GM15510 (cell line): ENCODE measurements around the gene TMEM87A.

Source experiments
- POLR2A ChIP-seq: IDR thresholded peaks from 3 replicates; pipeline ENCODE4 v1.6.1; 2011; ENCODE audit warnings: borderline replicate concordance; ENCODE audit not compliant: insufficient read length; ENCODE audit errors: extremely low read depth

The TMEM87A gene

DNA sequence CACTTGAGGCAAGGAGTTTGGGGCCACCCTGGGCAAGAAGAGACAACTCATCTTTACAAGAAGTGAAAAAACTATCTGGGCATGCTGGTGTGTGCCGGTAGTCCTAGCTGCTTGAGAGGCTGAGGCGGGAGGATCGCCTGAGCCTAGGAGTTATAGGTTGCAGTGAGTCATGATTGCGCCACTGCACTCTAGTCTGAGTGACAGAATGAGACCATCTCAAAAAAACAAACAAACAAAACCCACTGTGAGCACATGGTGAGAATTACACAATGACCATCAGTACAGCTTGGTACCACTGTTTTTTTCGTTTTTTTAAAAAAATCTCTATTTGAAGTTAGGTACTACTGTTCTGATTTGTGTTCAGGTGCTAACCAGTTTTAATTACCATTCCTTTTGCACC, 78.7 kb downstream of the TMEM87A start:
- TF ChIP-seq POLR2A, result no peak

DNA sequence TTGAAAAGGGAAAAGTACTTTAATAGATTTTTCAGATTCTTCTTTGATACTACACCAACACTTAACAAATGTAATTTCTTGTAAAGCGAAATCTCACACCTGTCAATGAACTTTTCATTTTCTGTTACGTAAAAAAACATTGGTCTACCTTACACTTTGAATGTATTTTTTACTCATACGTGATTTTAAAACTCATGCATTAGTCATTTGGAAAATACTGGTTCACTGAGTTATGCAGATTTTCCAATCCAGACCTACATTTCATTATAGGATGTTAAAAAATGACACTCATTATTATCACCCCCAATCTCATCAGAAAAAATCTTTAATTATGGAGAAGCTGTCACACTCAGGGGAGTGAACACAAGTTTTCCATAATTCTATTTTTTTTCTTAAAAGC, 79.8 kb downstream of the TMEM87A start:
- no peak for TF ChIP-seq POLR2A

DNA sequence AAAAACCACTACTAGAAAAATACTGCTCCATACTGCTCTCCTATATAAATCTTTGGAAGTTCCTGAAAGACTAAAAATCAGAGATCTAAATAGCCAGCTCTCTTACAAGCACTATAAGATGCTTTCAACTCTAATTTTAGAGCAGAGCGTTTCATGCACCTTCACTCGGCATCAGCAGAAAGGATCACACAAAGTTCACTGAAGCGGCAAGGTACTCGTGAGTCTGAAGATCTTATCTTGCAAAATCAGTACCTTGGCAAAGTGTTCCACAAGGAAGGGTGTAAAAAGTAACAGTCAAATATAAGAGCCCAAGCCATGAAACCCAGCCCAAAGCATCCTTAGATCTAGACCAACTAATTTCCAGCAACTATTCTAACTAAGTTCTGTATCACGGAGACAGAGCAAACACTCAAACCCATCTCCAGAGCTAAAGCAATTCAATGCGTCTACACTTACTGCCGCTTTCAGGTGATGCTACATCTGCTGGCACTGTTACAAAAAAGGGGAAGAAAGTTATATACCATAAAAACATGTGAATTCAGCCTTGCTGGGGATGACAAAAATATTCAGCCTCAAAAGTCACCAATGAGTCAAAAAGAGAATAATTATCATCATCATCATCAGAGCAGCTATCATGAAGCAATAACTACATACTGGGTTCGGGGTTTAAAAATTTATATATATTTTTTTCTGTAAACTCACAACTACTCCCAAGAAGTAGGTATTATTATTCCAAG, 81.5 kb downstream of the TMEM87A start:
- no peak for TF ChIP-seq POLR2A

DNA sequence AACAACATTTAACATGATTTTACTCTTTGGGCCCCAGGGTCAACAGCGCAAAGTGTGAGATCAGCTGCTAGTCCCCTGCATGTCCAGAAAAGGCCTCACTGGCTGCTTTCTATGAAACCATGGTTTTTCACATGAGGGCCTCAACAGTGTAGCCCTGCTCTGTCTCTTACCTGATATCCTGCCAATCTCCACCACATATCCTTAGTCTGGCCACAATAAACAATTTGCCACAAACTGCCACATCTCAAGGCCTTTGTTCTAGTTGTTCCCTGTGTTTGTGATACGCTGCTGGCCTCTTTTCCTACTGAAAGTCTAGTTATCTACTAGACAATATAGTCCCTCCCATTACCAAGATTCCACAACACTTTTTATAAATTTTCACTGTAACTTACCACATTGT, 82.9 kb downstream of the TMEM87A start:
- no peak for TF ChIP-seq POLR2A

DNA sequence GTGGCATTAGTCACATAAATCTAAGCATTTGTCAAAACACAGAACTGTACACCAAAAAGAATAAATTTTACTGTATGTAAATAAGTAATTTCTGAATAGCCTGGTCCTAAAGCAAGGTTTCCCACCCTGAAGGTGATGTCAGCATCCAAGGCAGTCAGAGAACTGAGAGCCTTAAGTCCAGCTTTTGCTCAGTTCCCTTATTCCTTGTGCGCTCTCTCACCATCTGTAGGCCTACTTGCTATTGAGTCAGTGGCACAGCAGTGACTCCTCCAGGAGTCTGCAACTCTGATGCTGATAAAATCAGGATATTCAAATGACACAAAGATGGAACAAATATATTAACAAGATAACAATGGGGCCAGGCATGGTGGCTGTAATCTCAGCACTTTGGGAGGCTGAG, 87.4 kb downstream of the TMEM87A start:
- TF ChIP-seq POLR2A, result no peak

DNA sequence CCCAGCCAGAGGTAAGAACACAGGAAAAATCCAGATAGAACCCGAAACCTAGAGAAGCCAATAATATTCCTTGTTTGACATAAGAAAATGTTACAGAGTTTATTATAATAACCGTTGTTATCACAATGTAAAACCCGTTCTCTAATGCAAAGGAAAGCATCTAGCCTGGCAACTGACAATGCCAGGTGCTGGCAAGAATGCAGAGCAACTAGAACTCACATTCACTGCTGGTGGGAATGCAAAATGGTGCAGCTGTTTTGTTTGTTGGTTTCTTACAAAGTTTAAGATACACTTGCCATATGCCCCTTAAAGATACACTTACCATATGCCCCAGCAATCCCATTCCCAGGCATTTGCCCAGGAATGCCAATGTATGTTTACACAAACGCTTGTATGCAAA, 88.5 kb downstream of the TMEM87A start:
- TF ChIP-seq POLR2A, result no peak

DNA sequence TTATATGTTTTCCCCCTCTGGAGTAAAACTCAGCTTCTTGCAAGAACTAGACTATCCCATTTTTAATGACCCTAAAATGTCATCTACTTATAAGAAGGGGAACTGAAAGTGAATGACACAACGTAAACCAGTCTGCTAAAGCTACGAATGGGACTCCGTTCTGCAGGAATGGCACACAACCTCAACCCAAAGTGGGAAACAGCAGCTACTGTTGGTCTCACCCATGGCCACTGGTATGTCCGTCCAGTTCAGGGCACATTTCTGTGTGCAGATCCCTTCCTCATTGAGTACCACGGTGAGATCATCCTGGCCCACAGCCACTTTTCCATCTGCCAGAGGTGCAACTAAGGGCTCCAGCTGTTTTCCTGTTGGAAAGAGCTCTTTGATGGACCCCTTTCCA, 88.9 kb downstream of the TMEM87A start:
- TF ChIP-seq POLR2A, result no peak

DNA sequence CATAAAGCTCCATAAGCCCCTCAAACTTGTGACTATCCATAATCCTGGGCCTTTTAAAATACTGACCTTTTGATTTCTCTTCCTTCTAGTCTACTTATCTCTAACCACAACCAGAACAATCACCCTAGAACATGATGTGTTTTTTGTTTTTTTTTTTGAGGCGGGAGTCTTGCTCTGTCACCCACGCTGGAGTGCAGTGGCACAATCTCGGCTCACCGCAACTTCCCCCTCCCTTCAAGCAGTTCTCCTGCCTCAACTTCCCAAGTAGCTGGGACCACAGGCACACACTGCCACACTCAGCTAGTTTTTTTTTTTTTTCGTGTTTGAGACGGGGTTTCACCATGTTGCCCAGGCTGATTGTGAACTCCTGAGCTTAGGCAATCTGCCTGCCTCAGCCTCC, 90.3 kb downstream of the TMEM87A start:
- TF ChIP-seq POLR2A, result no peak

DNA sequence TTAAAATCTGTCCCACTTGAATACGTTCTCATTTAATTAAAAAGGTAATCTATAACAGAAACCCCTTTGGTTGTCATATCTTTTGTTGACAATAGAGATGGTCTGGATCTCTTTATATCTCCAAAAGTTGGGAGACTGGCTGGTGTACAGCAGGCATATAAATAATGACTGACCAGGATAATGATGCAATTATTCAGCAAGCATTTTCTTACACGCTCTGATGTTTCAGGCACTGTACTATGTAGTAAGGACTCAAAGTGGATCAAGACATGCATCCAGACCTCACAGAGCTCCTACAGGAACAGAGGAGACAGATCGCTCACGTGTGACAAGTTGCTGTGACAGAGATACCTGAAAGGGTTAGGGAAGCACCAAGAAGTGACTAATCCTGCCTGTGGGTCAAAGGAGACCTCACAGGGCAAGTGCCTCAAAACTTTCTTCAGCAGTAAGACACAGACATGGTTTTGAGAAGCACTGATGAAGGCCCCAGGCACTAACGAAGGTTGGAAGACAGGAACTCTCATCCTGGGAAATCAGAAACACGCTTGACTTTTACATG, 90.8 kb downstream of the TMEM87A start:
- no peak for TF ChIP-seq POLR2A

DNA sequence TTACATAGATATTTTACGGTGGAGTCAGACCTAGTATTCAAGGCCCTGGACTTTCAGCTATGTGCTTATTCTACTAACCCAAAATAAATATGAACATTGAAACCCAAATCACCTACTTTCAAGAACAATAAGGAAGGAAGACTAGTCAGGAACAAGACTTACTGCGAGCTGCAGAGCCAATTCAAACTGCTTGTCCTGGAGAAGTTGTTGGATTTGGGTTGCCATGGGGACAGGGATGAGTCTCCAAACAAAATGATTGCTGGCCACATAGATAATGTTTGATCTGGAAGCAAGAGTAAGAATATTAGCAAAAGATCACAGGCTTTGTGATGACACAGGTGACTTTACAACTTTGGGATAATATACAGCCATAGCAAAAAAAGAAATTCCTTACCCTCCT, 95.2 kb downstream of the TMEM87A start:
- no peak for TF ChIP-seq POLR2A

DNA sequence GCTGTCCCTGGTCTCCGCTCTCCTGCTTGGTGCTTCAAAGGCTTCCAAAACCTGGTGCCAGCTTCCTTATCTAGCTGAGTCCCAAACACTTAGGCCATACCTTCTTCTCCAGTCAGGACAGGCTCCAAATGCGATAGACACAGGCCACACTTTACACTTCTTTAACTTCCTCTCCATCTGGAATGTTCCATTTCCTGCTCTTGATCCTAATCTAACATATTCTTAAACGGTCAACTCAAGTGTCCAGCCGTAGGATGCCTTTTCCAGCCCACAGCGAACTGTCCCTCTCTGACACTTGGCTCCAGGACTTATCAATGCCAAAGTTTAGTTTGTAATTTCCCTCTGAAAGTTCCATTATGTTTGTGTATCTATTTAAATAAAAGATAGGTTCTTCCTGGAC, 97.6 kb downstream of the TMEM87A start:
- TF ChIP-seq POLR2A, result no peak

DNA sequence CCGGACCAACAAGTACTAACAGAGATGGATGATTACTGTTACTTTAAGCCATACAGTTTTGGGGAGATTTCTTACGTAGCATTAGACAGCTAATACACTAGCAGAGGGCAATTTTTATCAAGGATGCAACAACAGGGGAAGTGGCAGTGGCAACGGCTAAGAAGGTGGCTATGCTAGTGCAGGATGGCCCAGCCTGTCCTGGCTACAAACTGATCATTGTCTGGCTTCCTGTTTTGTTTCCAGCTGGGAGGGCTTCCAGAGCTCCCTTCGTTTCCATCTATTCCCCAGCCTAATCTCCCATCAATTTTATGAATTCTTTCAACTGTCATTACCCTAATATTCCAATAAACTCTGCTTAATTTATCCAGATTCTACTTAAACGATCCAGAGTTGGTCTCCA, 100.8 kb downstream of the TMEM87A start:
- TF ChIP-seq POLR2A, result no peak

DNA sequence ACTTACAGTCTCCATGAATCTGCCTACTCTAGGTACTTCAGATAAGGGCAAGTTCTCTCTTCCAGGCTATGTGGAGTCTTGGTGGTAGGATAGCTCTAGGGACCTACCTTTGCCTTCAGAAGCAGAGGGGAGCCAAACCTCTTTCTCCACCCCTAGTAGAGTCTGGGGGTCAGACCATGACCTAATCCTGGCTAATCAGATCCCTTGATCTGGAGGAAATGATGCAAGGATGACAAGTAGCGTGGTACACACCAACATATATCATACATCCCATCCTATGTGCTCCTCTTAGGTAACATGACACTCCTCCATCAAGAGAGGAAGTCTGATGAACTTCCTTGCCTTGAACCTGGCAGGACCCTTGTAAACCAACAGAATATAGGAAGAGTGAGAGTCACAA, 101.4 kb downstream of the TMEM87A start:
- TF ChIP-seq POLR2A, result no peak

DNA sequence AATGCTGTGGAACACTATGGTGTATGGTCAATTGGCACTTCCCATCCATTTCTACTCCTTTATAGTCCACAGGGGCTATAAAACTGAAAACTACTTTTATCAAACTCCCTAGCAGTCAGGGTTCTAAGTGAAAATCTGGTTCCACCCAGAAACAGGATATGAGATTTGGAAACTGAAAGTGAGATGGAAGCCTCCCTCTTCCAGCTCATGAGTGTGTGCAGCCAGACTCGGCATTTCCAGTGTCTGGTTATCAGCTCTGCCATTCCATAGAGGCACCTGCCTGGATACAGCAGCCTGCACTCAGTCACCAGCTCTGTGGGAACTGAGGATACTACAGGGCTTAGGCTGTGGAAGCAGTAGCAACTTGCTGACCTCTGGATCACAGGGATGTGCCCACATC, 102.1 kb downstream of the TMEM87A start:
- no peak for TF ChIP-seq POLR2A

DNA sequence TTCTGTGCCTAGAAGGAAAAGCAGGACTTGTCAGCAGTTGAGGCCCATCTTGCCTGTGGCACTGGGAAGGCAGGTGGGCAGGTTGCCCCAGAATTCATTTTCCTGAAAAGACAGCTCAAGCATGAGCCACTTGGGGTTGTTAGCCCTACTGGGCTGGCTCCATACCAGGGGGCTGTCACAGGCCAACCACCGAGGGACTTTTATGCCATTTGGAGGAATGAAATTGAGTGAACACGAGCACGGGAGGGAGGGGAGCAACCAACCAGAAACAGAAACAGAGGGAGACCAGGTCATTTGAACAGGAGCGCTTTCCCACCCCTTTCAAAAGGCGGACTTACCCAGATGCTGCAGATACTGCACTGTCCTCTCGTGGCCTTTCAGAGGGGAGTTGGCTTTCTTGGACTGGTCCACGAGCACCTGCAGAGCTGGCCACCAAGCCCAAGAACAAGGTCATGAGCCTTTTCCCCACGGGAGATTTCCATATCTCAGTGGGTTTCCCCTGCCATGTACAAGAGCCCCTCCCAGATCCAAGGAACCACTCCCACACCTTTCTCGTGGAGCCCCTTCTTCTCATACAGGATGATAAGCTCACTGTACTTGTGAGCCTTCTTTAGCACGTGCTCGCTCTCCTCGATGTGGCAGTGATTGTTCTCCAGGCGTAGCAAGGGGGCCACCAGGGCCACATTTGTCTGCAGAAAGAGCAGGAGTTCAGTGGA, 106.8 kb downstream of the TMEM87A start:
- no peak for TF ChIP-seq POLR2A

DNA sequence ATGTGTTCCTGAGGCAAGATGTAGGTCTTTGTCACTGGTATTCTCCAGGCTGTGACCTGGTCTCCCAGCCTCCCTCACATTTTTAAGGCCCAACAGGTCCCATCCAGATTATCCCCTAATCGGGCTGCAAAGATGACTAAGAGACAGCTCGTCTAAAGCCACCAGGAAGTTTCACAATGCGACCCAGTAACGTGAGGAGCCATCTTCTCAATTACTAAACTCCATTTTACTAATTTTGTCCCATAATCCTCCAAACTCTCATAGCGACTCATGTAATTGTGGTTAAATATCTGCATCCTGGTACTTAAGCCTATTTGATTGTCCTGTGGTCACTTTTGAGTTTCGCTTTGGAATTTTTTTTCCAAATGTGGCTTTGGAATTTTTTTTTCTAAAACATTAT, 108.1 kb downstream of the TMEM87A start:
- TF ChIP-seq POLR2A, result no peak
